GM12878 (cell line): Measurements from ENCODE around the gene DYSF. TPM values are rescaled to one million over a fixed set of nuclear protein-coding genes. Genes with fewer than 3 reads are reported as not detected.

Source experiments
- ATAC-seq: fragments of 200-7000 bp; cut with Tn5 transposase; 3 replicates; pipeline ENCODE4 v1.9.1; 2020; ENCODE audit warnings: mild to moderate bottlenecking, moderate library complexity
- BruUV-seq: library from RNA; stranded (reverse); fragments of 400-500 nt; replicated peaks from 2 replicates; lab custom pipeline; 2021; lab: Mats Ljungman, UMichigan
- CTCF ChIA-PET: fragments of 300-600 bp; sonication (Branson Sonifier 250); formaldehyde crosslinking; extraction: SDS; loops from one replicate; lab custom pipeline; 2021; ENCODE audit warnings: inconsistent platforms; lab: Yijun Ruan, JAX
- POLR2A ChIA-PET: fragments of 350-600 bp; formaldehyde crosslinking; extraction: SDS; loops from one replicate; lab custom pipeline; 2021; ENCODE audit warnings: inconsistent platforms; lab: Charles Lee
- RAD21 ChIA-PET: fragments of 300-600 bp; sonication (Branson Sonifier 250); formaldehyde crosslinking; loops from one replicate; lab custom pipeline; 2023; ENCODE audit warnings: antibody characterized with exemption; ENCODE audit not compliant: unreplicated experiment; lab: Charles Lee
- SMC1A ChIA-PET: fragments of 300-600 bp; sonication (Branson Sonifier 250); formaldehyde crosslinking; loops from one replicate; lab custom pipeline; 2023; ENCODE audit not compliant: unreplicated experiment, uncharacterized antibody; lab: Charles Lee
- DNase-seq: peaks from one replicate; pipeline ENCODE4 v3.0.0-alpha.2; 2011; ENCODE audit warnings: low read depth, low spot score
- FAIRE-seq: peaks from 3 replicates; lab custom pipeline; 2011; peaks lifted over from hg19 to GRCh38; lab: Jason Lieb, UNC
- H2AFZ ChIP-seq: 2 replicates; pipeline ENCODE4 v1.6.0; 2011; ENCODE audit warnings: low read depth, low read length, control low read depth; ENCODE audit not compliant: control insufficient read depth
- H3K27ac ChIP-seq: 2 replicates; pipeline ENCODE4 v1.5.1; 2011; ENCODE audit warnings: control low read depth; ENCODE audit not compliant: control insufficient read depth, insufficient read depth
- H3K27me3 ChIP-seq, 2 experiments: replicated peaks in 1 of 2; 2 replicates each; pipeline versions ENCODE4 v1.6.0 to v1.6.1; 2011; ENCODE audit warnings: low read length in 1 of 2; ENCODE audit not compliant: control insufficient read depth in 2 of 2, insufficient read depth in 2 of 2
- H3K36me3 ChIP-seq, 2 experiments: 2 replicates each; pipeline ENCODE4 v1.5.1; 2011; ENCODE audit warnings: low read length in 1 of 2; ENCODE audit not compliant: control insufficient read depth in 2 of 2, insufficient read depth in 2 of 2
- H3K4me1 ChIP-seq: 2 replicates; pipeline ENCODE4 v1.6.1; 2011; ENCODE audit warnings: mild to moderate bottlenecking, low read length, moderate library complexity, mixed read lengths; ENCODE audit not compliant: control insufficient read depth, insufficient read depth
- H3K4me2 ChIP-seq: 2 replicates; pipeline ENCODE4 v1.6.0; 2011; ENCODE audit warnings: control low read depth; ENCODE audit not compliant: control insufficient read depth, insufficient read depth
- H3K4me3 ChIP-seq: fragments of 200-600 bp; sonication (generic); 2 replicates; pipeline ENCODE4 v1.5.1; 2016
- H3K79me2 ChIP-seq: 2 replicates; pipeline ENCODE4 v1.6.0; 2011; ENCODE audit warnings: low read length; ENCODE audit not compliant: control insufficient read depth, insufficient read depth
- H3K9ac ChIP-seq: 2 replicates; pipeline ENCODE4 v1.8.0; 2011; ENCODE audit warnings: low read length, control low read depth, mixed read lengths; ENCODE audit not compliant: control insufficient read depth, insufficient read depth
- H3K9me3 ChIP-seq: replicated peaks from 3 replicates; pipeline ENCODE4 v1.5.1; 2011; ENCODE audit warnings: mild to moderate bottlenecking, low read length; ENCODE audit not compliant: control insufficient read depth, insufficient read depth
- H4K20me1 ChIP-seq: 2 replicates; pipeline ENCODE4 v1.6.0; 2011; ENCODE audit not compliant: control insufficient read depth, insufficient read depth
- ATF3 ChIP-seq: IDR thresholded peaks from 2 replicates; pipeline ENCODE4 v1.6.1; 2011; ENCODE audit warnings: low read depth, mild to moderate bottlenecking, low read length, moderate library complexity, borderline replicate concordance; ENCODE audit errors: extremely low read depth
- CBX3 ChIP-seq: fragments of 200-600 bp; sonication (generic); IDR thresholded peaks from 2 replicates; pipeline ENCODE4 v1.6.1; 2016; ENCODE audit warnings: low read depth, borderline replicate concordance
- LARP7 ChIP-seq: fragments of 450-650 bp; IDR thresholded peaks from 2 replicates; pipeline ENCODE4 v1.6.1; 2017; ENCODE audit warnings: mild to moderate bottlenecking
- MTA3 ChIP-seq: IDR thresholded peaks from 2 replicates; pipeline ENCODE4 v1.6.1; 2012; ENCODE audit warnings: low read length, inconsistent platforms, borderline replicate concordance
- PAX5 ChIP-seq: IDR thresholded peaks from 2 replicates; pipeline ENCODE4 v1.6.1; 2011; ENCODE audit warnings: low read depth, low read length, borderline replicate concordance
- POLR2AphosphoS5 ChIP-seq: IDR thresholded peaks from 2 replicates; pipeline ENCODE4 v1.6.1; 2011; ENCODE audit warnings: mild to moderate bottlenecking, low read length, inconsistent platforms
- SKIL ChIP-seq: fragments of 450-650 bp; IDR thresholded peaks from 2 replicates; pipeline ENCODE4 v1.6.1; 2017; ENCODE audit warnings: mild to moderate bottlenecking, low read depth, inconsistent platforms; ENCODE audit not compliant: poor library complexity, severe bottlenecking
- SMAD1 ChIP-seq: fragments of 450-650 bp; IDR thresholded peaks from 2 replicates; pipeline ENCODE4 v1.6.1; 2018; ENCODE audit warnings: mild to moderate bottlenecking, low read depth; ENCODE audit not compliant: partially characterized antibody
- SPI1 ChIP-seq: IDR thresholded peaks from 2 replicates; pipeline ENCODE4 v1.6.1; 2011; ENCODE audit warnings: low read depth, mild to moderate bottlenecking, low read length, moderate library complexity, borderline replicate concordance; ENCODE audit not compliant: insufficient read depth
- USF1 ChIP-seq: IDR thresholded peaks from 2 replicates; pipeline ENCODE4 v1.6.1; 2011; ENCODE audit warnings: borderline replicate concordance, low read depth, mild to moderate bottlenecking, moderate library complexity, mixed read lengths, low read length; ENCODE audit not compliant: insufficient read depth; ENCODE audit errors: extremely low read length
- ZZZ3 ChIP-seq: IDR thresholded peaks from 2 replicates; pipeline ENCODE4 v1.6.1; 2011; ENCODE audit warnings: low read depth; ENCODE audit not compliant: control insufficient read depth, insufficient read length
- WGBS: methylation state at CpG from one replicate; pipeline ENCODE4 v1.1.6; 2016; ENCODE audit warnings: low lambda C conversion rate; ENCODE audit not compliant: insufficient replicate concordance, insufficient coverage; ENCODE audit errors: missing lambda C conversion rate; 5-methylcytosine and 5-hydroxymethylcytosine counted together
- in situ Hi-C: fragments of 300-500 bp; cut with MboI; formaldehyde crosslinking; loops from 9 replicates; pipeline ENCODE4 v1.14.3; 2018; ENCODE audit warnings: mixed read lengths
- intact Hi-C: fragments of 100-400 bp; cut with micrococcal nuclease; formaldehyde crosslinking; loops from one replicate; pipeline ENCODE4 v1.14.2; 2022; ENCODE audit not compliant: unreplicated experiment
- polyA plus RNA-seq, 11 experiments: library from polyadenylated mRNA; depleted of rRNA in 4 of 11; unstranded in 6 of 11; stranded (reverse) in 5 of 11; fragments of >200 nt; fragmentation: Nextera tagmentation in 4 of 11; fragmentation: Illumina TruSeq in 1 of 11; extraction: Ambion mirVana in 4 of 11; extraction: Trizol in 1 of 11; gene quantifications; 1 replicate in 1 of 11; 2 replicates in 10 of 11; pipeline versions ENCODE4 v1.2.1 to v1.2.3, GENCODE V29; 2011 to 2016; ENCODE audit warnings: inconsistent platforms in 2 of 11, missing spikeins in 2 of 11, low read depth in 1 of 11
- total RNA-seq, 4 experiments: library from RNA; depleted of rRNA in 3 of 4; stranded (reverse); fragments of >200 nt in 3 of 4; fragmentation: Illumina TruSeq in 1 of 4; extraction: Trizol in 1 of 4; gene quantifications; 2 replicates each; pipeline versions ENCODE4 v1.2.1 to v1.2.3, GENCODE V29; 2013 to 2021

Gene DYSF
- total and polyA plus RNA-seq, 10 of the 15 experiments (the other 5 are each of a cell fraction or from before 2014, with no cell fraction given) = under 0.01 to 0.15 (median 0.03) TPM; not detected in 7

DNA sequence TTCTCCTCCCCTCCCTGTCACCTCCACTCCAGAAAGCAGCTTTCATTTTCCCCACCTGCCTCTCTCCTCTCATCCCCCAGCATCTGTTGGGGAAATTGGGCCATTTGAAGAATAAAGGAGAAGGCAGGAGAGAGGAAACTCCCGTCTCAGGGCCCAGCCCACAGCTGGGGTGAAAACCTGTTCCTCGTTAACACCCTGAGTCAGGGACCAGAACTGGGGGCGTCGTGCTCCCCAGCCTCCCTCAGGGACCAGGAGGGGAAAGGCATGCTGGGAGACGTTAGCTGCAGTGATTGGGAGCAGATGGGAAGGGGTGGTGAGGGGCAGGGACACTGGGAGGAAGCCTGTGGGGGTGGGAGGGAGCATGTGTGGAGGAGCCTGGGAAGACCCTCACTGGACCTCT is 251.3 kb downstream of the DYSF start:
- no peak for FAIRE-seq
- H3K27me3 ChIP-seq = no peaks in the 10 kb centered on the region; a peak in 2 of 4 replicates
- H3K27ac ChIP-seq = no peak overlapping the region
- WGBS = 1% methylated on average over 5 of the region's 5 CpGs
- no peak overlapping the region for H3K4me2 ChIP-seq
- ChIA-PET CTCF (no interaction called here), SMC1A (no interaction called here), POLR2A (no interaction called here), RAD21 (no interaction called here)
- no peaks in the 10 kb centered on the region for H4K20me1 ChIP-seq
- no peak overlapping the region for H3K4me3 ChIP-seq
- H3K36me3 ChIP-seq = no peaks in the 10 kb centered on the region
- H3K9me3 ChIP-seq = no peaks in the 10 kb centered on the region
- no peak overlapping the region for H3K9ac ChIP-seq
- in situ Hi-C loops (no loop called here), intact Hi-C loops (no loop called here)
- ATAC-seq = no peak
- DNase-seq = no peak
- H3K4me1 ChIP-seq = no peaks in the 10 kb centered on the region
- BruUV-seq = no TSS peak
- H3K79me2 ChIP-seq = no peaks in the 10 kb centered on the region
- no peak for TF ChIP-seq SKIL
- no peak for TF ChIP-seq PAX5
- no peak for TF ChIP-seq POLR2AphosphoS5
- TF ChIP-seq ZZZ3 = no peak
- TF ChIP-seq CBX3 = no peak
- TF ChIP-seq ATF3 = no peak
- TF ChIP-seq SMAD1 = no peak
- no peak for TF ChIP-seq LARP7
- TF ChIP-seq MTA3 = no peak
- no peak for TF ChIP-seq SPI1
- no peak for TF ChIP-seq USF1
- H2AFZ ChIP-seq = no peak overlapping the region
